Measurements from ENCODE around the gene ADPGK. TPM values are rescaled to one million over a fixed set of nuclear protein-coding genes. Genes with fewer than 3 reads are reported as not detected.
A peak's percentile ranks its signal among the peaks of the same experiment; 100 is the strongest.

ADPGK gene
- total RNA-seq, 1 experiment from 2014 or later, result 54.8 TPM

DNA sequence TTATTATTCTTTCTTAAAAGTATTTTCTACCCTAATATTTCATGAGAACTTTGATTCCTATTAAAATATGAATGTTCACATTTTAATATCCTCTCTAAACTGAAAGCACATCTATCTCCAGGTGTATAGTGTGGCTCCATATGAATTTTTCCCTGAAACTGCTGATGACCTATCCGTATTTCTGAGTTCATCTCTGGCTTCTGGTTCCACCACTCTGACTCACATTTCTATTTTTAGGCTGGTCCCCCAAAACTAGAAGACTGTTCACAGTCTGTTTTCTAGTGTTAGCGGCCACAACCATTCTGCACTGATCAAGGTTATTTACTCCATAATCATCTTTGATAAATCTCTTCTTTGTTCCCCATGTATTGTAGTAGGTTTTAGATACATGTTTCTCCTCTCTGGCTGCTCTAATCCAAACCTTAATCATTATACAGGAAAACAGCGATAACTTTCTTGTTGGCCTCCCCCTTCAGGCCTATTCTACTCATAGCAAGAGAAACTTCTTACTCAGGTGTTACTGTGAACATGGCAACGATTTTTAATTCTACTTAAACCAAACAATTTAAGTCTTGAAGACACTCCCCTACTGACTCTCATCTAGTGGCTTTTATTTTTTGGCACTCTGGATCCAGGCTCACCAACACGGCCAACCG lies 12.8 kb downstream of the ADPGK start:
- DNase-seq, result no peak
- Mint-ChIP-seq H3K27ac (peak overlapping the region in 2 of 3 experiments; percentile 34 to 62; a peak in 3 of 7 replicates), H3K4me1 (peaks cover 10 to 11% of the 10 kb centered on the region in 2 experiments), H3K4me3 (no peak overlapping the region), H3K27me3 (ENCODE audit: low read depth) (no peaks in the 10 kb centered on the region), H3K9me3 (peaks cover 19 to 22% of the 10 kb centered on the region in 2 experiments), H3K36me3 (ENCODE audit: insufficient read depth in 1 of 3, low read depth in 3 of 3) (peaks cover 56 to 72% (median 59%) of the 10 kb centered on the region in 3 experiments)
- Histone ChIP-seq H4K5ac (ENCODE audit: insufficient read length, low read depth, low read length) (no peak overlapping the region), H2BK20ac (ENCODE audit: low read depth, low read length, poor library complexity, severe bottlenecking) (no peak overlapping the region), H3K27me3 (ENCODE audit: insufficient read depth, low read length) (no peaks in the 10 kb centered on the region), H3K14ac (ENCODE audit: insufficient read depth, low read length) (no peak overlapping the region), H3K4me2 (ENCODE audit: insufficient read depth, insufficient read length, low read length) (no peak overlapping the region), H4K91ac (ENCODE audit: insufficient read length, low read depth, low read length) (no peak overlapping the region), H3K56ac (ENCODE audit: insufficient read length, low read depth, low read length) (no peak overlapping the region), H2AK5ac (ENCODE audit: insufficient read length, low read length) (no peak overlapping the region), H2BK120ac (ENCODE audit: low read depth, low read length, poor library complexity, severe bottlenecking) (no peak overlapping the region), H3K23ac (ENCODE audit: insufficient read length, low read depth, low read length) (no peak overlapping the region), H4K20me1 (ENCODE audit: control insufficient read depth, insufficient read depth, insufficient read length) (no peaks in the 10 kb centered on the region), H4K8ac (replicated peaks; ENCODE audit: insufficient read length, low read depth, low read length) (no peak overlapping the region), H2BK15ac (ENCODE audit: low read depth, low read length) (no peak overlapping the region), H3K79me2 (ENCODE audit: insufficient read depth, low read length) (no peaks in the 10 kb centered on the region), H3K9ac (ENCODE audit: extremely low read depth, insufficient read length, low read length) (no peak overlapping the region), H2AFZ (ENCODE audit: low read length) (no peak overlapping the region), H3K23me2 (ENCODE audit: insufficient read length, low read depth, low read length, poor library complexity, severe bottlenecking) (no peaks in the 10 kb centered on the region), H3K18ac (ENCODE audit: insufficient read length, low read depth, low read length) (no peak overlapping the region), H2BK12ac (ENCODE audit: insufficient read length, low read depth, low read length) (no peak overlapping the region), H3T11ph (ENCODE audit: low read length) (no peak overlapping the region), H3K27ac (ENCODE audit: insufficient read length, low read depth, low read length) (no peak overlapping the region), H3K4me1 (ENCODE audit: insufficient read depth, low read length) (no peaks in the 10 kb centered on the region), H3K4ac (ENCODE audit: low read depth, low read length) (no peak overlapping the region), H3K79me1 (ENCODE audit: insufficient read depth, low read depth, low read length, poor library complexity, severe bottlenecking) (peaks cover 2% of the 10 kb centered on the region), H2BK5ac (ENCODE audit: insufficient read length, low read length) (no peak overlapping the region), H3K9me3 (ENCODE audit: control insufficient read depth, low read depth, low read length) (peaks cover 5% of the 10 kb centered on the region)
- no CpG with 5 or more reads among the region's 6 CpGs for WGBS (ENCODE audit: extremely low coverage, insufficient read length, low lambda C conversion rate)
- TF ChIP-seq, protein P1, sequence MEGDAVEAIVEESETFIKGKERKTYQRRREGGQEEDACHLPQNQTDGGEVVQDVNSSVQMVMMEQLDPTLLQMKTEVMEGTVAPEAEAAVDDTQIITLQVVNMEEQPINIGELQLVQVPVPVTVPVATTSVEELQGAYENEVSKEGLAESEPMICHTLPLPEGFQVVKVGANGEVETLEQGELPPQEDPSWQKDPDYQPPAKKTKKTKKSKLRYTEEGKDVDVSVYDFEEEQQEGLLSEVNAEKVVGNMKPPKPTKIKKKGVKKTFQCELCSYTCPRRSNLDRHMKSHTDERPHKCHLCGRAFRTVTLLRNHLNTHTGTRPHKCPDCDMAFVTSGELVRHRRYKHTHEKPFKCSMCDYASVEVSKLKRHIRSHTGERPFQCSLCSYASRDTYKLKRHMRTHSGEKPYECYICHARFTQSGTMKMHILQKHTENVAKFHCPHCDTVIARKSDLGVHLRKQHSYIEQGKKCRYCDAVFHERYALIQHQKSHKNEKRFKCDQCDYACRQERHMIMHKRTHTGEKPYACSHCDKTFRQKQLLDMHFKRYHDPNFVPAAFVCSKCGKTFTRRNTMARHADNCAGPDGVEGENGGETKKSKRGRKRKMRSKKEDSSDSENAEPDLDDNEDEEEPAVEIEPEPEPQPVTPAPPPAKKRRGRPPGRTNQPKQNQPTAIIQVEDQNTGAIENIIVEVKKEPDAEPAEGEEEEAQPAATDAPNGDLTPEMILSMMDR (conservative IDR thresholded peaks at IDR 0.05), result peak; percentile 52
